Measurements from ENCODE around the gene DNAJC16. TPM values are rescaled to one million over a fixed set of nuclear protein-coding genes. Genes with fewer than 3 reads are reported as not detected.

DNAJC16 gene
- total RNA-seq, 4 donors from 2014 or later, result 7.8 to 30.3 (median 19.7) TPM

- peaks cover 24 to 57% (median 30%) of the 10 kb centered on the region in 4 donors for H3K4me1 ChIP-seq
- in situ Hi-C loops (cut with MboI; ENCODE audit: low pct_ligation_motif_present in 1 of 4, low pct_unique_long_range_greater_than_20kb in 1 of 4, low sequenced_read_pairs in 3 of 4), result no loop called here
- no peak for DNase-seq
- intact Hi-C loops (cut with DNase I; ENCODE audit: low total_unique reads), result no loop called here
- H3K9me3 ChIP-seq, result no peaks in the 10 kb centered on the region
- TF ChIP-seq EP300 (IDR thresholded peaks at IDR 0.05; ENCODE audit: low read depth) (no peak), POLR2AphosphoS5 (IDR thresholded peaks at IDR 0.05) (no peak), POLR2A (IDR thresholded peaks at IDR 0.05) (no peak)
- TF ChIP-seq, protein P1, sequence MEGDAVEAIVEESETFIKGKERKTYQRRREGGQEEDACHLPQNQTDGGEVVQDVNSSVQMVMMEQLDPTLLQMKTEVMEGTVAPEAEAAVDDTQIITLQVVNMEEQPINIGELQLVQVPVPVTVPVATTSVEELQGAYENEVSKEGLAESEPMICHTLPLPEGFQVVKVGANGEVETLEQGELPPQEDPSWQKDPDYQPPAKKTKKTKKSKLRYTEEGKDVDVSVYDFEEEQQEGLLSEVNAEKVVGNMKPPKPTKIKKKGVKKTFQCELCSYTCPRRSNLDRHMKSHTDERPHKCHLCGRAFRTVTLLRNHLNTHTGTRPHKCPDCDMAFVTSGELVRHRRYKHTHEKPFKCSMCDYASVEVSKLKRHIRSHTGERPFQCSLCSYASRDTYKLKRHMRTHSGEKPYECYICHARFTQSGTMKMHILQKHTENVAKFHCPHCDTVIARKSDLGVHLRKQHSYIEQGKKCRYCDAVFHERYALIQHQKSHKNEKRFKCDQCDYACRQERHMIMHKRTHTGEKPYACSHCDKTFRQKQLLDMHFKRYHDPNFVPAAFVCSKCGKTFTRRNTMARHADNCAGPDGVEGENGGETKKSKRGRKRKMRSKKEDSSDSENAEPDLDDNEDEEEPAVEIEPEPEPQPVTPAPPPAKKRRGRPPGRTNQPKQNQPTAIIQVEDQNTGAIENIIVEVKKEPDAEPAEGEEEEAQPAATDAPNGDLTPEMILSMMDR (IDR thresholded peaks at IDR 0.05), result no peak
- H3K27ac ChIP-seq, result peak overlapping the region; percentile 92 to 100 (median 98)
- H3K36me3 ChIP-seq, result no peaks in the 10 kb centered on the region
- H3K4me3 ChIP-seq, result peak overlapping the region; percentile 79 to 93 (median 82)
- 0 to 7% methylated on average over 5 to 8 of the region's 8 CpGs for WGBS, 2 donors (ENCODE audit: low coverage in 1 of 2)
- no peaks in the 10 kb centered on the region for H3K27me3 ChIP-seq
Observed at GRCh38 chr1:15618077-15618654, 91.5 kb downstream of the DNAJC16 start.

GRCh38 chr1:15618655-15619525, 92.2 kb downstream of the DNAJC16 start:
- no peak for DNase-seq
- intact Hi-C loops (cut with DNase I; ENCODE audit: low total_unique reads), result no loop called here
- Histone ChIP-seq H3K9me3 (no peaks in the 10 kb centered on the region), H3K4me3 (peak overlapping the region in 3 of 4 donors; percentile 79 to 93 (median 81)), H3K36me3 (no peaks in the 10 kb centered on the region), H3K4me1 (peaks cover 24 to 58% (median 30%) of the 10 kb centered on the region in 4 donors), H3K27me3 (no peaks in the 10 kb centered on the region), H3K27ac (peak overlapping the region; percentile 92 to 100 (median 98))
- TF ChIP-seq, protein P1 (IDR thresholded peaks at IDR 0.05), result peak in 3 of 5 experiments; percentile 7 to 24 (median 24)
- TF ChIP-seq POLR2A (IDR thresholded peaks at IDR 0.05) (no peak), POLR2AphosphoS5 (IDR thresholded peaks at IDR 0.05) (peak; percentile 15 to 81 (median 66)), EP300 (IDR thresholded peaks at IDR 0.05; ENCODE audit: low read depth) (no peak)
- WGBS, 2 donors (ENCODE audit: low coverage in 1 of 2), result 49 to 63% methylated on average over 19 to 26 of the region's 26 CpGs
- in situ Hi-C loops (cut with MboI; ENCODE audit: low pct_ligation_motif_present in 1 of 4, low pct_unique_long_range_greater_than_20kb in 1 of 4, low sequenced_read_pairs in 3 of 4), result no loop called here

DNA sequence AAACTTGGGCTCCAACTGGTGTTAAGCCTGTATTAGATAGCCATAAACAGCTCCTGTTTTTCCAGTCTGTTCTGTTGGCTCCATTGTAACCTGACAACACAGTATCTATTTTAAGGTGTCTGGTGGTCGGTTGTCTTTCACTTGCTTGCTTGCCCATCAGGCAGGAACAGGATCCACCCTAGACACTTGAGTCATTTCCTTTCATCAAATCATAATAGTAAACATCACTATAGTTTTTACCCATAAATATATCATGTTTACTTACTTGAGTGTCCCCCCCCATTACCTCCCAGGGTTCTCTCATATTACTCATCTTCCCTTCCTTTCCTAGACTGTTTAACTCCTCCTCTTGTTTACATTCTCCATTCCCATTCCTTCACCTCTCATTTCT, 93.5 kb downstream of the DNAJC16 start:
- Histone ChIP-seq H3K36me3 (no peaks in the 10 kb centered on the region), H3K27me3 (no peaks in the 10 kb centered on the region), H3K4me1 (peaks cover 29 to 71% (median 40%) of the 10 kb centered on the region in 4 donors), H3K4me3 (no peak overlapping the region), H3K27ac (peak overlapping the region; percentile 92 to 100 (median 98)), H3K9me3 (no peaks in the 10 kb centered on the region)
- intact Hi-C loops (cut with DNase I; ENCODE audit: low total_unique reads), result no loop called here
- no peak for DNase-seq
- 20 to 23% methylated on average over 1 of the region's 1 CpG for WGBS, 2 donors (ENCODE audit: low coverage in 1 of 2)
- TF ChIP-seq POLR2AphosphoS5 (IDR thresholded peaks at IDR 0.05), result no peak
- TF ChIP-seq POLR2A (IDR thresholded peaks at IDR 0.05), result no peak
- no peak for TF ChIP-seq EP300 (IDR thresholded peaks at IDR 0.05; ENCODE audit: low read depth)
- TF ChIP-seq, protein P1 (IDR thresholded peaks at IDR 0.05), result no peak
- in situ Hi-C loops (cut with MboI; ENCODE audit: low pct_ligation_motif_present in 1 of 4, low pct_unique_long_range_greater_than_20kb in 1 of 4, low sequenced_read_pairs in 3 of 4), result no loop called here

GRCh38 chr1:15620902-15621682, 94.4 kb downstream of the DNAJC16 start:
- no peaks in the 10 kb centered on the region for H3K36me3 ChIP-seq
- DNase-seq, result no peak
- H3K27ac ChIP-seq, result peak overlapping the region in 1 of 4 donors; percentile 100
- H3K4me1 ChIP-seq, result peaks cover 30 to 78% (median 43%) of the 10 kb centered on the region in 4 donors
- H3K9me3 ChIP-seq, result no peaks in the 10 kb centered on the region
- no peak for TF ChIP-seq EP300 (IDR thresholded peaks at IDR 0.05; ENCODE audit: low read depth)
- TF ChIP-seq, protein P1 (IDR thresholded peaks at IDR 0.05), result no peak
- no peak for TF ChIP-seq POLR2A (IDR thresholded peaks at IDR 0.05)
- TF ChIP-seq POLR2AphosphoS5 (IDR thresholded peaks at IDR 0.05), result no peak
- in situ Hi-C loops (cut with MboI; ENCODE audit: low pct_ligation_motif_present in 1 of 4, low pct_unique_long_range_greater_than_20kb in 1 of 4, low sequenced_read_pairs in 3 of 4), result no loop called here
- 85 to 100% methylated on average over 4 to 7 of the region's 7 CpGs for WGBS, 2 donors (ENCODE audit: low coverage in 1 of 2)
- no peaks in the 10 kb centered on the region for H3K27me3 ChIP-seq
- H3K4me3 ChIP-seq, result no peak overlapping the region
- intact Hi-C loops (cut with DNase I; ENCODE audit: low total_unique reads), result no loop called here
